ENCODE data around the gene CLIC5.

The CLIC5 gene

GRCh38 chr6:45835721-45836437, 179.8 kb downstream of the CLIC5 start:
- no peak for FAIRE-seq

GRCh38 chr6:45832063-45832462, 183.6 kb downstream of the CLIC5 start:
- FAIRE-seq: no peak

Data from G401.6 (cell line).